SK-N-SH treated with all-trans-retinoic acid at 6 μM for 48 hours (cell line): ENCODE results near the gene SKI.

Experiments used
- ATAC-seq: fragments of 200-7000 bp; cut with Tn5 transposase; 3 replicates; pipeline ENCODE4 v1.9.1; 2020; ENCODE audit warnings: mild to moderate bottlenecking, moderate library complexity
- ARNTL ChIP-seq: fragments of 450-650 bp; formaldehyde crosslinking; IDR thresholded peaks from 2 replicates; pipeline ENCODE4 v1.5.0; 2020; ENCODE audit warnings: low read depth, mild to moderate bottlenecking, moderate library complexity, borderline replicate concordance
- BACH2 ChIP-seq: fragments of 250-450 bp; sonication (Bioruptor Pico); IDR thresholded peaks from 2 replicates; pipeline ENCODE4 v1.9.0; 2021; ENCODE audit warnings: mild to moderate bottlenecking, borderline replicate concordance
- CSDC2 ChIP-seq: fragments of 250-450 bp; sonication (Bioruptor Pico); IDR thresholded peaks from 2 replicates; pipeline ENCODE4 v1.5.0; 2020; ENCODE audit warnings: mild to moderate bottlenecking, moderate library complexity
- ESRRG ChIP-seq: fragments of 250-450 bp; sonication (Bioruptor Pico); IDR thresholded peaks from 2 replicates; pipeline ENCODE4 v1.6.1; 2021; ENCODE audit warnings: mild to moderate bottlenecking
- ISL1 ChIP-seq: fragments of 250-450 bp; sonication (Bioruptor Pico); IDR thresholded peaks from 2 replicates; pipeline ENCODE4 v2.1.2; 2022; ENCODE audit warnings: mild to moderate bottlenecking, moderate library complexity
- OSR1 ChIP-seq: fragments of 250-450 bp; sonication (Bioruptor Pico); IDR thresholded peaks from 2 replicates; pipeline ENCODE4 v1.8.0; 2022; ENCODE audit warnings: moderate library complexity, mild to moderate bottlenecking, inconsistent platforms
- PPARA ChIP-seq: fragments of 250-450 bp; sonication (Bioruptor Pico); IDR thresholded peaks from 2 replicates; pipeline ENCODE4 v1.5.0; 2020; ENCODE audit warnings: mild to moderate bottlenecking, borderline replicate concordance
- RARB ChIP-seq: fragments of 250-450 bp; sonication (Bioruptor Pico); IDR thresholded peaks from 2 replicates; pipeline ENCODE4 v1.8.0; 2021; ENCODE audit warnings: mild to moderate bottlenecking, moderate library complexity
- SNAI2 ChIP-seq: fragments of 250-450 bp; sonication (Bioruptor Pico); IDR thresholded peaks from 2 replicates; pipeline ENCODE4 v1.5.0; 2020; ENCODE audit warnings: mild to moderate bottlenecking, moderate library complexity
- TCF4 ChIP-seq: fragments of 250-450 bp; sonication (Bioruptor Pico); IDR thresholded peaks from 2 replicates; pipeline ENCODE4 v1.8.0; 2021; ENCODE audit warnings: mild to moderate bottlenecking, moderate library complexity, borderline replicate concordance
- TOX ChIP-seq: fragments of 250-450 bp; sonication (Bioruptor Pico); IDR thresholded peaks from 2 replicates; pipeline ENCODE4 v1.8.0; 2021; ENCODE audit warnings: mild to moderate bottlenecking, moderate library complexity, borderline replicate concordance
- ZC3H10 ChIP-seq: fragments of 250-450 bp; sonication (Bioruptor Pico); IDR thresholded peaks from 2 replicates; pipeline ENCODE4 v1.5.1; 2021; ENCODE audit warnings: mild to moderate bottlenecking, moderate library complexity
- ZFP3 ChIP-seq: fragments of 250-450 bp; sonication (Bioruptor Pico); IDR thresholded peaks from 2 replicates; pipeline ENCODE4 v1.5.0; 2020; ENCODE audit warnings: mild to moderate bottlenecking, moderate library complexity
- ZFP30 ChIP-seq: fragments of 450-650 bp; formaldehyde crosslinking; IDR thresholded peaks from 2 replicates; pipeline ENCODE4 v1.5.0; 2022; ENCODE audit warnings: mild to moderate bottlenecking, moderate library complexity
- ZNF565 ChIP-seq: fragments of 450-650 bp; formaldehyde crosslinking; conservative IDR thresholded peaks from 2 replicates; pipeline ENCODE4 v1.5.0; 2020; ENCODE audit warnings: low read depth, mild to moderate bottlenecking, moderate library complexity
- ZNF70 ChIP-seq: fragments of 450-650 bp; formaldehyde crosslinking; IDR thresholded peaks from 2 replicates; pipeline ENCODE4 v1.5.0; 2020; ENCODE audit warnings: mild to moderate bottlenecking, moderate library complexity
- ZNF8 ChIP-seq: fragments of 450-650 bp; formaldehyde crosslinking; IDR thresholded peaks from 2 replicates; pipeline ENCODE4 v1.5.0; 2020; ENCODE audit warnings: mild to moderate bottlenecking, moderate library complexity
- TF ChIP-seq, protein P1 (sequence below): fragments of 250-450 bp; sonication (Bioruptor Pico); IDR thresholded peaks from 2 replicates; pipeline ENCODE4 v1.8.0; 2020; ENCODE audit warnings: mild to moderate bottlenecking, moderate library complexity, borderline replicate concordance
- TF ChIP-seq, protein P2 (sequence below): fragments of 250-450 bp; sonication (Bioruptor Pico); IDR thresholded peaks from 2 replicates; pipeline ENCODE4 v1.5.1; 2021; ENCODE audit warnings: mild to moderate bottlenecking, moderate library complexity
- TF ChIP-seq, protein P3 (sequence below): fragments of 250-450 bp; sonication (Bioruptor Pico); IDR thresholded peaks from 2 replicates; pipeline ENCODE4 v1.5.1; 2020; ENCODE audit warnings: low read depth, mild to moderate bottlenecking, moderate library complexity
- TF ChIP-seq, protein P4 (sequence below): fragments of 250-450 bp; sonication (Bioruptor Pico); IDR thresholded peaks from 2 replicates; pipeline ENCODE4 v1.8.0; 2021; ENCODE audit warnings: low read depth, mild to moderate bottlenecking, moderate library complexity, borderline replicate concordance

The SKI gene

DNA sequence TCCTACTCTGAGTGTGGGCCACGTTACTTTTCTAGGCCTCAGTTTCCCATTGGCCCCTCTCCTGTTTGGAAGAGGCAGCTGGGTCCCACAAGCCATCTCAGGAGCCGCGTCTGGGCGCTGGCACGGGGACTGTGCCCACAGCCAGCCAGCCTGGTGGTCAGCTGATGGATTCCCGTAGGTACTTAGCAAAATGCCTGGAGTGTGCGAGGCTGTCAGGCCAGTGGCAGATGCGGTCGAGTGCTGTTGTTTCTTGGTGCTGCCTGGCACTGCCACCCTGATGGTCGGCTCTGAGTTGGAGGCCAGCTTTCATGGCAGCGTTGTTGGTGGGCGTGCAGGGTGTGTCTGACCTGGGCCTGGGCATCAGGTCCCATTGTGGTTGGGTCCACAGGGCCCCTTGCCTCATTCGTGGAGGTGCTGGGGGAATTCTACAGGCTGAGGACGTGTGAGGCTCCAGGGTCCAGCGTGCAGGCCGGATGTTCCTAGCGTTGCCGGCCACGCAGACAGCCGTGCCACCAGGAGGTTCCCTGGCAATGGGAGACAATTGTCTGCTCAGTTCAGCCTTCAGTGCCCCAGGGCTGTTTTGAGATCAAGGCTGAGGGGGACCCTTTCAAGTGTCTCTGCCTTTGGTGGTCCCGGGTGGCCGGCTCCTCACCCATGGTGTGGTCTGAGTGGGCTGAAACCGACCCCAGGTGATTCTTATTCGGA, 20.9 kb downstream of the SKI start:
- no peak for ATAC-seq
- TF ChIP-seq CSDC2: no peak
- no peak for TF ChIP-seq PPARA (CRISPR knock-in tag)
- no peak for TF ChIP-seq ZNF565 (CRISPR knock-in tag)
- TF ChIP-seq ZNF70 (CRISPR knock-in tag): no peak
- no peak for TF ChIP-seq ARNTL
- TF ChIP-seq ZFP30: no peak

DNA sequence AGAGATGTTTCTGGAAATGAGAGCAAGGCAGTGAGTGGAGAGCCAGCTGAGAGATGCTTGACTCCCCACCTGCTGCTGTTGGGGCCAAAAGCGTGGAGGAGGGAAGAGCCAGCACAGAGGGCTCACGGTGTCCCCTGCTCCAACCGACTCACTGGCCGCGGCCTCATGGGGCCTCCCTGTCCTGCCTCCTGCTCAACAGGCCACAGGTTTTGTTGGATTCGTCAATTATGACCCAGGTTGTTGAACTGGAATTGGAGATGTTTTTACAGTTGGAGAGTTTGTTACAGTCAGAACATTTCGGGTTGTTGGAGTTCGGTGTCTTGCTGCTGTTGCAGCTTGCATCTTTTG, 21.4 kb downstream of the SKI start:
- TF ChIP-seq, protein P1, sequence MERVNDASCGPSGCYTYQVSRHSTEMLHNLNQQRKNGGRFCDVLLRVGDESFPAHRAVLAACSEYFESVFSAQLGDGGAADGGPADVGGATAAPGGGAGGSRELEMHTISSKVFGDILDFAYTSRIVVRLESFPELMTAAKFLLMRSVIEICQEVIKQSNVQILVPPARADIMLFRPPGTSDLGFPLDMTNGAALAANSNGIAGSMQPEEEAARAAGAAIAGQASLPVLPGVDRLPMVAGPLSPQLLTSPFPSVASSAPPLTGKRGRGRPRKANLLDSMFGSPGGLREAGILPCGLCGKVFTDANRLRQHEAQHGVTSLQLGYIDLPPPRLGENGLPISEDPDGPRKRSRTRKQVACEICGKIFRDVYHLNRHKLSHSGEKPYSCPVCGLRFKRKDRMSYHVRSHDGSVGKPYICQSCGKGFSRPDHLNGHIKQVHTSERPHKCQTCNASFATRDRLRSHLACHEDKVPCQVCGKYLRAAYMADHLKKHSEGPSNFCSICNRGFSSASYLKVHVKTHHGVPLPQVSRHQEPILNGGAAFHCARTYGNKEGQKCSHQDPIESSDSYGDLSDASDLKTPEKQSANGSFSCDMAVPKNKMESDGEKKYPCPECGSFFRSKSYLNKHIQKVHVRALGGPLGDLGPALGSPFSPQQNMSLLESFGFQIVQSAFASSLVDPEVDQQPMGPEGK (CRISPR knock-in tag): no peak
- TF ChIP-seq TCF4 (CRISPR knock-in tag) (no peak), ARNTL (no peak), TOX (CRISPR knock-in tag) (no peak), PPARA (CRISPR knock-in tag) (no peak), CSDC2 (no peak), ESRRG (CRISPR knock-in tag) (no peak), ZFP3 (no peak), ZNF565 (CRISPR knock-in tag) (no peak), ZFP30 (no peak)
- TF ChIP-seq, protein P2, sequence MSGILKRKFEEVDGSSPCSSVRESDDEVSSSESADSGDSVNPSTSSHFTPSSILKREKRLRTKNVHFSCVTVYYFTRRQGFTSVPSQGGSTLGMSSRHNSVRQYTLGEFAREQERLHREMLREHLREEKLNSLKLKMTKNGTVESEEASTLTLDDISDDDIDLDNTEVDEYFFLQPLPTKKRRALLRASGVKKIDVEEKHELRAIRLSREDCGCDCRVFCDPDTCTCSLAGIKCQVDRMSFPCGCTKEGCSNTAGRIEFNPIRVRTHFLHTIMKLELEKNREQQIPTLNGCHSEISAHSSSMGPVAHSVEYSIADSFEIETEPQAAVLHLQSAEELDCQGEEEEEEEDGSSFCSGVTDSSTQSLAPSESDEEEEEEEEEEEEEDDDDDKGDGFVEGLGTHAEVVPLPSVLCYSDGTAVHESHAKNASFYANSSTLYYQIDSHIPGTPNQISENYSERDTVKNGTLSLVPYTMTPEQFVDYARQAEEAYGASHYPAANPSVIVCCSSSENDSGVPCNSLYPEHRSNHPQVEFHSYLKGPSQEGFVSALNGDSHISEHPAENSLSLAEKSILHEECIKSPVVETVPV (CRISPR knock-in tag): no peak
- TF ChIP-seq, protein P3, sequence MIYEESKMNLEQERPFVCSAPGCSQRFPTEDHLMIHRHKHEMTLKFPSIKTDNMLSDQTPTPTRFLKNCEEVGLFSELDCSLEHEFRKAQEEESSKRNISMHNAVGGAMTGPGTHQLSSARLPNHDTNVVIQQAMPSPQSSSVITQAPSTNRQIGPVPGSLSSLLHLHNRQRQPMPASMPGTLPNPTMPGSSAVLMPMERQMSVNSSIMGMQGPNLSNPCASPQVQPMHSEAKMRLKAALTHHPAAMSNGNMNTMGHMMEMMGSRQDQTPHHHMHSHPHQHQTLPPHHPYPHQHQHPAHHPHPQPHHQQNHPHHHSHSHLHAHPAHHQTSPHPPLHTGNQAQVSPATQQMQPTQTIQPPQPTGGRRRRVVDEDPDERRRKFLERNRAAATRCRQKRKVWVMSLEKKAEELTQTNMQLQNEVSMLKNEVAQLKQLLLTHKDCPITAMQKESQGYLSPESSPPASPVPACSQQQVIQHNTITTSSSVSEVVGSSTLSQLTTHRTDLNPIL (CRISPR knock-in tag): no peak
- ATAC-seq: no peak

DNA sequence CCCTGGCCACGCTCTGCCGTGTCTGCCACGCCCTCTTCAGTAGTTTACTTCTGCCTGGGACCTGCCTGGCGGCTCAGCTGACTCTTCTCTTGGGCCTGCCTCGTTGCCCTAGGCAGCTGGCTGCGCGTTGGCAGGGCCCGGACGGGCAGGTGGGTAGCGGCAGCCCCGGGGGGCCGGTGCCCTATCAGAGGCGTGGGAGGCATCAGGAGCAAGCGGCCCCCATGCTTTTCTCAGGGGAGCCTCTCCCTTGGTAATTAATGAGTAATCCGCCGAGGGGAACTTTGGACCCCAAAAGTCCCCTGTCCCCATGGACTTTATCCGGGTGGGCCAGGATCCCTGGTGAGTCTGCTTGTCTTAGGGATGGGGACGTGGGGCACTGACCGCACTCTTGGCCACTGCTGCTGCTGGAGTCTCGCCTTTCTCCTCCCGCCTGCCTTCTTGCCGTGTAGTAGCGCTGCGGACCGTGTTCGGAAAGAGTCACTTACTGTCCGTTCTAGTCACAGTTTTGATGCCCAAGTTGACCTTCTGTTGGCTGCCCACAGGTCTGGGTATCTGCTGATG, 22.7 kb downstream of the SKI start:
- no peak for ATAC-seq
- TF ChIP-seq ZC3H10 (CRISPR knock-in tag) (no peak), BACH2 (no peak), SNAI2 (CRISPR knock-in tag) (no peak), ISL1 (CRISPR knock-in tag) (no peak), OSR1 (CRISPR knock-in tag) (no peak), TOX (CRISPR knock-in tag) (no peak), ZNF8 (CRISPR knock-in tag) (no peak)
- TF ChIP-seq, protein P1 (CRISPR knock-in tag): no peak
- TF ChIP-seq, protein P4, sequence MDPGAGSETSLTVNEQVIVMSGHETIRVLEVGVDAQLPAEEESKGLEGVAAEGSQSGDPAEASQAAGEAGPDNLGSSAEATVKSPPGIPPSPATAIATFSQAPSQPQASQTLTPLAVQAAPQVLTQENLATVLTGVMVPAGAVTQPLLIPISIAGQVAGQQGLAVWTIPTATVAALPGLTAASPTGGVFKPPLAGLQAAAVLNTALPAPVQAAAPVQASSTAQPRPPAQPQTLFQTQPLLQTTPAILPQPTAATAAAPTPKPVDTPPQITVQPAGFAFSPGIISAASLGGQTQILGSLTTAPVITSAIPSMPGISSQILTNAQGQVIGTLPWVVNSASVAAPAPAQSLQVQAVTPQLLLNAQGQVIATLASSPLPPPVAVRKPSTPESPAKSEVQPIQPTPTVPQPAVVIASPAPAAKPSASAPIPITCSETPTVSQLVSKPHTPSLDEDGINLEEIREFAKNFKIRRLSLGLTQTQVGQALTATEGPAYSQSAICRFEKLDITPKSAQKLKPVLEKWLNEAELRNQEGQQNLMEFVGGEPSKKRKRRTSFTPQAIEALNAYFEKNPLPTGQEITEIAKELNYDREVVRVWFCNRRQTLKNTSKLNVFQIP: no peak
- TF ChIP-seq, all 23 proteins: peak for 0

DNA sequence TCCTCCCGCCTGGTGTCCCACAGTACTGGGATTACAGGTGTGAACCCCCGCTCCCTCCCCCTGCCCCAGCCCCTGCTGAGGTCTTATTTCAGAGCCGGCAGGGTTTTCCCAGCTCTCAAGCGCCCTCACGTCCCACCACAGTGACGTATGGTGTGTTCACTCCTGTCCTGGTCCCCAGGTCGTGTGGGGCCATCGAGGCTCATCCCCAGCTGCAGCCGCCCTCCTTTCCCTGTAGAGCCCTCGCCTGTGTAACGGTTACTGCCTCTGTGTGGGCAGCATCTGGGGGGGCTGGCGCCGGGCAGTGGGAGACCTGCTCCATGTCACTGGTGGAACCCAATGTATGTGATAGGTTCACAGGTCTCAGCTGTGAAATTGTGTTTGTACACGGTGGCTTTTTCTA, 23.2 kb downstream of the SKI start:
- ATAC-seq: no peak
- TF ChIP-seq, protein P2 (CRISPR knock-in tag): no peak
- no peak for TF ChIP-seq ZNF8 (CRISPR knock-in tag)
- no peak for TF ChIP-seq ARNTL
- no peak for TF ChIP-seq ZNF565 (CRISPR knock-in tag)
- TF ChIP-seq ESRRG (CRISPR knock-in tag): no peak
- TF ChIP-seq, protein P4: no peak
- no peak for TF ChIP-seq RARB (CRISPR knock-in tag)
- TF ChIP-seq ZNF70 (CRISPR knock-in tag): no peak
- TF ChIP-seq ZFP3: no peak
